GM19238 (cell line): ENCODE results near the gene CYP4B1.
"Not testable (repeated sequence)": the region's sequence is repeated elsewhere in the genome, so short reads cannot be mapped to it uniquely, and the experiment has no call there.

ENCODE experiments used
- DNase-seq: peaks from one replicate; pipeline ENCODE4 v3.0.0; 2011; ENCODE audit warnings: low spot score; ENCODE audit not compliant: insufficient read length

CYP4B1 gene

DNA sequence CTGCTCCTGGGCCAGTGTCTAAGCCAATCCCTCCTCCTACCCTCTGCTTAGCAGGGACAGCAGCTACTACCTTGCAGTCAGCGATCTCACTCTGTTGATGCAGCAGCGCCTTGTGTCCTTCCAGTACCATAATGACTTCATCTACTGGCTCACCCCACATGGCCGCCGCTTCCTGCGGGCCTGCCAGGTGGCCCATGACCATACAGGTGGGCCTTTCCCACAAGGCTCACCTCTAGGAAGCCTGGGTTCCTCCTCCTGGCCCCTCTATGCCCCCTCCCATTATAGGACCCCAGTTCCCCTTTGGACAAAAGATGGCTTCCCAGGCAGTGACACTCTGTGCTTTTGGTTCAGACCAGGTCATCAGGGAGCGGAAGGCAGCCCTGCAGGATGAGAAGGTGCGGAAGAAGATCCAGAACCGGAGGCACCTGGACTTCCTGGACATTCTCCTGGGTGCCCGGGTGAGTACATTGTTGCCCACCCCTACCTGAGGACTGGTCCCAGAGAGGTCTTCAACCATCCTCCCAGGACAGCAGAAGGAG is 15.1 kb downstream of the CYP4B1 start:
- DNase-seq, result no peak

DNA sequence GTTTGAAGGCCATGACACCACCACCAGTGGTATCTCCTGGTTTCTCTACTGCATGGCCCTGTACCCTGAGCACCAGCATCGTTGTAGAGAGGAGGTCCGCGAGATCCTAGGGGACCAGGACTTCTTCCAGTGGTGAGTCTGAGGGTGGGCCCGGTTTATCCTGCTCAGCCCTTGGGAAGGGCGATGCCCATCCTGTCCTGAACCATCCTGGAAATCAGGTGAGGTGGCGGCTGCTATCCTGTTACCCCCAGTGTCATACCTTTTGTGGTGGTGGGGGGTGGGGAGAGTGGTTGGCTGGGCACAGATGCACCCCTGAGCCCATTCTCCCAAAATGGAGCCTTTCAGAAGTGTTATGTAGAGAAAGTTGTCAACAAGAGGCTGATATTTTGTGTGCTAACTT is 16.3 kb downstream of the CYP4B1 start:
- DNase-seq, result no peak

DNA sequence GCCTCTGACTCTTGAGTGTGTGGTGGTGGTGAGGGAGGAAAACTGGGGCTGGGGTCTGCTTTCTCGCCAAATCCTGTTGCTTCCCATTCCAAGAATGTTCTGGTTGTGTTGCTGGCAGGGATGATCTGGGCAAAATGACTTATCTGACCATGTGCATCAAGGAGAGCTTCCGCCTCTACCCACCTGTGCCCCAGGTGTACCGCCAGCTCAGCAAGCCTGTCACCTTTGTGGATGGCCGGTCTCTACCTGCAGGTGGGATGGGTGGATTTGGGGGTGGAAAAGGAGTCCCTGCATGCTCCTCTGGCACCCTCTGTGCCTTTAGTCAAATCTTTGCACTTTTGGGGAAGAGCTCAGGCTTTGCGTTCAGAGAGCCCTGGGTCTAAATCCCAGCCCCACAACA is 18.1 kb downstream of the CYP4B1 start:
- DNase-seq, result no peak

GRCh38 chr1:46817814-46818213 is 19.0 kb downstream of the CYP4B1 start:
- DNase-seq, result no peak

- DNase-seq, result no peak
Observed at GRCh38 chr1:46818591-46818990, 19.7 kb downstream of the CYP4B1 start.

- DNase-seq, result no peak
Observed at GRCh38 chr1:46819335-46819734, 20.5 kb downstream of the CYP4B1 start.

DNA sequence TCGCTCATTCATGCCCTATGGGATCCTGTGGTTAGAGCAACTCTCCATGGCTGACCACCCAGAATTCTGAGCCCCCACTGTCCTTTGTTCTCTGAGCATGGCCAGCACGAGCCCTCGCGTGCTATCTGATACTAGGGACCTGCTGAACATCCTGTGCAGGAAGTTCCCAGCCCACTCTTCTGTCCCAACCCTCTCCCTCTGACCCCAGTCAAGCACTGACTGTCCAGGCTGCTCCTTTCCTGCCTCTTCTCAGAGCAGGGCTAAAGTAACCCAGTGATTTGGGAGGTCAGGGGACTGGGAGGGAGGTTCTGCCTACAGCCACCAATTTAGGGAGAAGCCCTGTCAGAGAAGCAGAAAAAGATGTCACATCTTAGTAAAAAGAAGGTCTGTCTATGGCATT is 21.2 kb downstream of the CYP4B1 start:
- DNase-seq, result no peak

- DNase-seq, result no peak
Observed at GRCh38 chr1:46820560-46821060, 21.8 kb downstream of the CYP4B1 start.

GRCh38 chr1:46822248-46822826 is 23.5 kb downstream of the CYP4B1 start:
- DNase-seq, result no peak

DNA sequence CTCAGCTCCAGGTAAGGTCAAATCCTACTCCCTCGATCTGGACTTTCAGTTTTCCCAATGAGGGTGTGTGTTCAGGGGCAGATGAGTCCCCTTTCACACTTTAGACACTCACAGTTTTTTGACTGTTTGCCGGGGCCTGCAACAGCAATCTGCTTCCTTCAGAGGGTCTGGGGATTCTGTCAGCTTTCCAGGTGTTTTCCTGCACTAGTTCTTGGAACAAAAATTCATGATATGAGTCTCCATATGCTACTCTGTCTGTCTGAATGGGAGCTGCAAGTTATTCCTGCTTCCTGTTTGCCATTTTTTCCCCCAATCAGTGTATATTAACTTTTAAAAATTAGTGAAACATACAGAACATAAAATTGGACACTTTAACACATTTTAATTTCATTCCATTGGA is 24.3 kb downstream of the CYP4B1 start:
- no peak for DNase-seq

- DNase-seq, result not testable (repeated sequence)
Observed at GRCh38 chr1:46826892-46827291, 28.0 kb downstream of the CYP4B1 start.

DNA sequence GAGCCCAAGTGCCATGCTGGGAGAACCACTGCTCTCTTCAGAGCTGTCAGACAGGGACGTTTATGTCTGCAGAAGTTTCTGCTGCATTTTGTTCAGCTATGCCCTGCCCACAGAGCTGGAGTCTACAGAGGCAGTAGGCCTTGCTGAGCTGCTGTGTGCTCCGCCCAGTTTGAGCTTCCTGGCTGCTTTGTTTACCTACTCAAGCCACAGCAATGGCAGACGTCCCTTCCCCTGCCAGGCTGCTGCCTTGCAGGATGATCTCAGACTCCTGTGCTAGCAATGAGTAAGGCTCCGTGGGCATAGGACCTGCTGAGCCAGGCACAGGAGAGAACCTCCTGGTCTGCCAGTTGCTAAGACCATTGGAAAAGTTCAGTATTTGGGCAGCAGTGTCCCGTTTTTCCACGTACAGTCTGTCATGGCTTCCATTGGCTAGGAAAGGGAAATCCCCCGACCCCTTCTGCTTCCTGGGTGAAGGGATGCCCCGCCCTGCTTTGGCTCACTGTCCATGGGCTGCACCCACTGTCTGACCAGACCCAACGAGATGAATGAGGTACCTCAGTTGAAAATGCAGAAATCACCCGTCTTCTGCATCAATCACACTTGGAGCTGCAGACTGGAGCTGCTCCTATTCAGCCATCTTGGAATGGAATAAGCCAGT is 31.9 kb downstream of the CYP4B1 start:
- no peak for DNase-seq

- not testable (repeated sequence) for DNase-seq
Observed at GRCh38 chr1:46835469-46835868, 36.6 kb downstream of the CYP4B1 start.

DNA sequence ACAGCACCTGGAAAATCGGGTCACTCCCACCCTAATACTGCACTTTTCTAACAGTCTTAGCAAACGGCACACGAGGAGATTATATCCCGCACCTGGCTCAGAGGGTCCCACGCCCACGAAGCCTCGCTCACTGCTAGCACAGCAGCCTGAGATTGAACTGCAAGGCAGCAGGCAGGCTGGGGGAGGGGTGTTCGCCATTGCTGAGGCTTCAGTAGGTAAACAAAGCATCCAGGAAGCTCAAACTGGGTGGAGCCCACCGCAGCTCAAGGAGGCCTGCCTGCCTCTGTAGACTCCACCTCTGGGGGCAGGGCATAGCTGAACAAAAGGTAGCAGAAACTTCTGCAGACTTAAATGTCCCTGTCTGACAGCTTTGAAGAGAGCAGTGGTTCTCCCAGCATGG is 47.5 kb downstream of the CYP4B1 start:
- DNase-seq, result not testable (repeated sequence)

- DNase-seq, result not testable (repeated sequence)
Observed at GRCh38 chr1:46857660-46858065, 58.8 kb downstream of the CYP4B1 start.

DNA sequence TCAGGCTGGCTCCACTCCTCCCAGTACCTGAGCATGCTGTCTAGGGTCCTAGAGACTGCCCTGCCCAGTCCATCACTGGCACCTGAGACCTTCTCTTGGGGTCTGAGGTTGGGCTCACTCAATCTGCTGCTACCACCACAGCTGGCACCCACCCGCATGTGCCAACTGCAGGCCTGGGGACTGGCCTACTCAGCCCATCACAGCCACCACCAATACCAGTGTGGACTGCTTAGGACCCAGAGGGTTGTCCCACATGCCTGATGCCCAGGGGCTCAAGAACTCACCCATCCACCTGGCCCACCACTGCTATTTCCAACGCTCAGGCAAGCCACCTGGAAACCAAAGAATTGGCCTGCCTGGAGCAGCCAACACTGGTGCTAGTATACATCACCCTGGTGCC is 63.5 kb downstream of the CYP4B1 start:
- no peak for DNase-seq
